MM.1S (cell line): ENCODE measurements around the gene ACE.

Experiments
- DNase-seq: peaks from one replicate; pipeline ENCODE4 v3.0.0-alpha.2; 2015
- H2AFZ ChIP-seq: fragments of 300-600 bp; sonication (generic); 2 replicates; pipeline ENCODE4 v1.6.0; 2016; ENCODE audit warnings: antibody characterized with exemption, low read length
- H3F3A ChIP-seq: fragments of 300-600 bp; sonication (generic); 2 replicates; pipeline ENCODE4 v1.6.1; 2016; ENCODE audit warnings: mild to moderate bottlenecking, antibody characterized with exemption, low read length, moderate library complexity, mixed read lengths; ENCODE audit not compliant: insufficient read depth
- H3K27ac ChIP-seq: fragments of 300-600 bp; sonication (generic); 2 replicates; pipeline ENCODE4 v1.5.1; 2016; ENCODE audit warnings: mild to moderate bottlenecking, low read length
- H3K27me3 ChIP-seq: fragments of 300-600 bp; sonication (generic); replicated peaks from 2 replicates; pipeline ENCODE4 v1.6.0; 2016; ENCODE audit warnings: low read length; ENCODE audit not compliant: insufficient read depth
- H3K36me3 ChIP-seq: fragments of 300-600 bp; sonication (generic); replicated peaks from 2 replicates; pipeline ENCODE4 v1.6.1; 2016; ENCODE audit warnings: mild to moderate bottlenecking, low read length, mixed read lengths; ENCODE audit not compliant: insufficient read depth
- H3K4me1 ChIP-seq: fragments of 300-600 bp; sonication (generic); 2 replicates; pipeline ENCODE4 v1.6.1; 2016; ENCODE audit warnings: low read length, mixed read lengths
- H3K4me2 ChIP-seq: fragments of 300-600 bp; sonication (generic); 2 replicates; pipeline ENCODE4 v1.6.0; 2016; ENCODE audit warnings: low read depth, low read length
- H3K4me3 ChIP-seq: fragments of 300-600 bp; sonication (generic); 2 replicates; pipeline ENCODE4 v1.5.1; 2016; ENCODE audit warnings: low read length, mixed read lengths
- H3K79me2 ChIP-seq: fragments of 300-600 bp; sonication (generic); 2 replicates; pipeline ENCODE4 v1.6.1; 2016; ENCODE audit warnings: mixed run types, low read length, mixed read lengths
- H3K9ac ChIP-seq: fragments of 300-600 bp; sonication (generic); 2 replicates; pipeline ENCODE4 v1.6.1; 2016; ENCODE audit warnings: low read length, mixed read lengths
- H3K9me2 ChIP-seq: fragments of 300-600 bp; sonication (generic); replicated peaks from 2 replicates; pipeline ENCODE4 v1.6.1; 2016; ENCODE audit warnings: mild to moderate bottlenecking, low read length, mixed read lengths; ENCODE audit not compliant: insufficient read depth
- H3K9me3 ChIP-seq: fragments of 300-600 bp; sonication (generic); replicated peaks from 2 replicates; pipeline ENCODE4 v1.6.1; 2016; ENCODE audit warnings: mild to moderate bottlenecking, low read length, mixed read lengths; ENCODE audit not compliant: insufficient read depth
- H4K20me1 ChIP-seq: fragments of 300-600 bp; sonication (generic); 2 replicates; pipeline ENCODE4 v1.6.1; 2016; ENCODE audit warnings: mild to moderate bottlenecking, low read length, moderate library complexity, mixed read lengths; ENCODE audit not compliant: insufficient read depth
- EZH2 ChIP-seq: fragments of 300-600 bp; sonication (generic); optimal IDR thresholded peaks from 2 replicates; pipeline ENCODE3; 2017; ENCODE audit warnings: low read depth, mild to moderate bottlenecking, antibody characterized with exemption, low read length, mixed read lengths
- EZH2phosphoT487 ChIP-seq: fragments of 300-600 bp; sonication (generic); IDR thresholded peaks from 2 replicates; pipeline ENCODE4 v1.6.1; 2018; ENCODE audit warnings: antibody characterized with exemption, low read length
- TF ChIP-seq, protein P1 (sequence below): fragments of 300-600 bp; sonication (generic); IDR thresholded peaks from 2 replicates; pipeline ENCODE4 v1.5.1; 2016; ENCODE audit warnings: antibody characterized with exemption, low read length, mixed read lengths

ACE gene

DNA sequence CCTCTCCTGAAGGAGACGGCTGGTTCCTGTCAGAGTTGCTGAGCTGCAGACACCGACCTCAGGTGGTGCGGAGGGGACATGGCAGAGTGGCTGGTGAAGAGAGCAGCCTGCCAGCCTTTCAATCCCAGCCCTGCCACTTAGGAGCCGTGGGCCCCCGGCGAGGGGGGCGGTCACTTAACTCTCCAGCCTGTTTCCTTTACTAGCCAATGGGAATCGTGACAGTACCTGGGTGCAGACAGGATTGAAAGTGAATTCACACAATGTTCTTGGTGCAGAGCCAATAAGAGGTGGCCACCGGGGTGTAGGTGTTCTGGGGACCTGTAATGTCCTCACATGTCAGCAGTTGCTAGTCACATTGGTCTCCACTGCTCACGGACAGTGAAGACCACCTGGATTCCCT lies 13.5 kb downstream of the ACE start:
- Histone ChIP-seq H3F3A (no peaks in the 10 kb centered on the region), H3K4me1 (no peaks in the 10 kb centered on the region), H3K36me3 (no peaks in the 10 kb centered on the region), H2AFZ (no peak overlapping the region), H3K9ac (no peak overlapping the region), H3K79me2 (no peaks in the 10 kb centered on the region), H3K9me2 (no peaks in the 10 kb centered on the region), H3K27me3 (peaks cover 95% of the 10 kb centered on the region), H3K27ac (no peak overlapping the region), H3K4me3 (no peak overlapping the region), H3K9me3 (no peaks in the 10 kb centered on the region), H4K20me1 (no peaks in the 10 kb centered on the region), H3K4me2 (no peak overlapping the region)
- DNase-seq: no peak
- TF ChIP-seq, protein P1, sequence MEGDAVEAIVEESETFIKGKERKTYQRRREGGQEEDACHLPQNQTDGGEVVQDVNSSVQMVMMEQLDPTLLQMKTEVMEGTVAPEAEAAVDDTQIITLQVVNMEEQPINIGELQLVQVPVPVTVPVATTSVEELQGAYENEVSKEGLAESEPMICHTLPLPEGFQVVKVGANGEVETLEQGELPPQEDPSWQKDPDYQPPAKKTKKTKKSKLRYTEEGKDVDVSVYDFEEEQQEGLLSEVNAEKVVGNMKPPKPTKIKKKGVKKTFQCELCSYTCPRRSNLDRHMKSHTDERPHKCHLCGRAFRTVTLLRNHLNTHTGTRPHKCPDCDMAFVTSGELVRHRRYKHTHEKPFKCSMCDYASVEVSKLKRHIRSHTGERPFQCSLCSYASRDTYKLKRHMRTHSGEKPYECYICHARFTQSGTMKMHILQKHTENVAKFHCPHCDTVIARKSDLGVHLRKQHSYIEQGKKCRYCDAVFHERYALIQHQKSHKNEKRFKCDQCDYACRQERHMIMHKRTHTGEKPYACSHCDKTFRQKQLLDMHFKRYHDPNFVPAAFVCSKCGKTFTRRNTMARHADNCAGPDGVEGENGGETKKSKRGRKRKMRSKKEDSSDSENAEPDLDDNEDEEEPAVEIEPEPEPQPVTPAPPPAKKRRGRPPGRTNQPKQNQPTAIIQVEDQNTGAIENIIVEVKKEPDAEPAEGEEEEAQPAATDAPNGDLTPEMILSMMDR: no peak
- TF ChIP-seq EZH2 (no peak), EZH2phosphoT487 (no peak)

DNA sequence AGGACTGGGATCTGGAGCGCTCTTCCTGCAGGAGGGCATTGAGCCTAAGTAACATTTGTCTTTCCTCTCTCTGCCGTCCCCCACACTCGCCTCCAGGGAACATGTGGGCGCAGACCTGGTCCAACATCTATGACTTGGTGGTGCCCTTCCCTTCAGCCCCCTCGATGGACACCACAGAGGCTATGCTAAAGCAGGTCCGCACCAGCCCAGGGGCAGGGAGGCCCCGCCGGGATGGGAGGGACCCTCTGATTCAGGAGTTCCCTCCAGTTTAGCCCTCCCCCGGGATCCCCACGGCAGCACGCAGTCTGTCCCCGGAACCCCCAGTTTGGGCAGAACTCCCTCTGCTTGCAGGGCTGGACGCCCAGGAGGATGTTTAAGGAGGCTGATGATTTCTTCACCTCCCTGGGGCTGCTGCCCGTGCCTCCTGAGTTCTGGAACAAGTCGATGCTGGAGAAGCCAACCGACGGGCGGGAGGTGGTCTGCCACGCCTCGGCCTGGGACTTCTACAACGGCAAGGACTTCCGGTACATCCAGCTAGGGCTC lies 14.1 kb downstream of the ACE start:
- Histone ChIP-seq H3K27me3 (peaks cover 92% of the 10 kb centered on the region), H3K9ac (no peak overlapping the region), H3K4me1 (no peaks in the 10 kb centered on the region), H3K9me3 (no peaks in the 10 kb centered on the region), H3K27ac (no peak overlapping the region), H3K9me2 (no peaks in the 10 kb centered on the region), H2AFZ (no peak overlapping the region), H3K36me3 (no peaks in the 10 kb centered on the region), H3F3A (no peaks in the 10 kb centered on the region), H3K4me3 (no peak overlapping the region), H3K79me2 (no peaks in the 10 kb centered on the region), H3K4me2 (no peak overlapping the region), H4K20me1 (no peaks in the 10 kb centered on the region)
- DNase-seq: no peak
- TF ChIP-seq EZH2 (no peak), EZH2phosphoT487 (no peak)
- TF ChIP-seq, protein P1: no peak

DNA sequence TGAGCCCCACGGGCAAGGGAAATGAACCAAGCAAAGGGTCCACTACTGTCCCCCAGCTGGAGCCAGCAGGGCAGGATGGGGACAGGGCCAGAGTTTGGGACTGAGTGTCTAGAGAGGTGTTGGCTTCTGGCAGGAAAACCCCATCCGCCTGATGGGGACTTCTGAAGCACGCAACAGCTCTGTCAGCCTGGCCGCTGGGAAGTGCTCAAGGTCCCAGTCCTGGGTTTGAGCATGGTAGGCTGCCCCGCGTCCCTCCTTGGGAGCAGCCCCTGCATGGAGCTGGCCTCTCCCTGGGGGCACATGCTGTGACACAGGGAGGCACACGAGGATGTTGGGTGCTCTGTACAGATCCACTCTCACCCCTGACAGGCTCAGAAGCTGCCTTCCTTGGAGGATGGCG lies 14.6 kb downstream of the ACE start:
- H3K27me3 ChIP-seq: peaks cover 87% of the 10 kb centered on the region
- no peaks in the 10 kb centered on the region for H3K79me2 ChIP-seq
- no peaks in the 10 kb centered on the region for H3K9me2 ChIP-seq
- H3K27ac ChIP-seq: no peak overlapping the region
- H4K20me1 ChIP-seq: no peaks in the 10 kb centered on the region
- TF ChIP-seq EZH2phosphoT487 (no peak), EZH2 (no peak)
- TF ChIP-seq, protein P1: no peak
- H3K4me3 ChIP-seq: no peak overlapping the region
- H3F3A ChIP-seq: no peaks in the 10 kb centered on the region
- no peak for DNase-seq
- no peaks in the 10 kb centered on the region for H3K9me3 ChIP-seq
- no peak overlapping the region for H2AFZ ChIP-seq
- H3K9ac ChIP-seq: no peak overlapping the region
- no peak overlapping the region for H3K4me2 ChIP-seq
- H3K4me1 ChIP-seq: no peaks in the 10 kb centered on the region
- no peaks in the 10 kb centered on the region for H3K36me3 ChIP-seq
